Activated CD8-positive, alpha-beta memory T cell treated with anti-CD3 and anti-CD28 coated beads, Interleukin-2, amount 10 ng/mL, durations not matched to agents 7 days and 5 days (primary cell): ENCODE measurements around the gene NBL1. TPM values are rescaled to one million over a fixed set of nuclear protein-coding genes. Genes with fewer than 3 reads are reported as not detected.

ENCODE experiments used
- ATAC-seq: fragments of 150-1000 bp; cut with Tn5 transposase; one replicate; pipeline ENCODE4 v1.10.0; 2021; ENCODE audit warnings: moderate library complexity
- CTCF ChIA-PET: fragments of 350-600 bp; sonication (Branson Sonifier 250); formaldehyde crosslinking; loops from one replicate; lab custom pipeline; 2021; ENCODE audit warnings: antibody characterized with exemption; lab: Charles Lee
- DNase-seq: peaks from one replicate; pipeline ENCODE4 v3.0.0-alpha.2; 2020
- H3K27ac Mint-ChIP-seq: one replicate; pipeline ENCODE4 v1.8.0; 2021; ENCODE audit warnings: mild to moderate bottlenecking, mixed read lengths
- H3K27me3 Mint-ChIP-seq: one replicate; pipeline ENCODE4 v1.8.0; 2021; ENCODE audit warnings: mixed read lengths
- H3K36me3 Mint-ChIP-seq: one replicate; pipeline ENCODE4 v1.8.0; 2021; ENCODE audit warnings: mild to moderate bottlenecking, mixed read lengths
- H3K4me1 Mint-ChIP-seq: one replicate; pipeline ENCODE4 v1.8.0; 2021; ENCODE audit warnings: mixed read lengths
- H3K4me3 Mint-ChIP-seq: one replicate; pipeline ENCODE4 v1.8.0; 2021; ENCODE audit warnings: mild to moderate bottlenecking, moderate library complexity, mixed read lengths
- H3K9me3 Mint-ChIP-seq: one replicate; pipeline ENCODE4 v1.8.0; 2022; ENCODE audit warnings: low read depth, mixed read lengths
- total RNA-seq, 2 experiments: library from RNA; stranded (reverse); gene quantifications; one replicate each; pipeline ENCODE4 v1.2.3, GENCODE V29; 2021

NBL1 gene
- total RNA-seq, 2 experiments from 2014 or later = 39.4 to 49.8 TPM

DNA sequence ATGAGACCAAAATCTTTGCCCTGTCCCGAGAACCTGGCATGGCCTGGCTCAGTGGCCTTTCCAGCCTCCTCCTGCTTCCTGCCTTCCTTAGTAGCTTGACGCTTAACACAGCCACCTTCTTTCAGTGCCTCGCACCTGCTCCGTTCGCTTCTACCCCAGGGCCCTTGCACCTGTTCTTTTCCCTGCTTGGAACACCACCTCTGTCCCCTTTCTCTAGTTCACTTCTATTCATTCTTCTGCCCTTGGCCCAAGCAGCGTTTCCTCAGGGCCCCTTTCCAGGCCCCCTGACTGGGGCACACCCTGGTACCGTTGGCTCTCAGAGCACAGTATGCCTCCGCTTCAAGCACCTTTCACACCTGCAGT, 11.6 kb downstream of the NBL1 start:
- H3K9me3 Mint-ChIP-seq = no peaks in the 10 kb centered on the region
- CTCF ChIA-PET = no interaction called here
- DNase-seq (no peak), ATAC-seq (no peak)
- H3K4me1 Mint-ChIP-seq = peaks cover 11% of the 10 kb centered on the region
- no peaks in the 10 kb centered on the region for H3K36me3 Mint-ChIP-seq
- no peak overlapping the region for H3K4me3 Mint-ChIP-seq
- no peak overlapping the region for H3K27ac Mint-ChIP-seq
- H3K27me3 Mint-ChIP-seq = no peaks in the 10 kb centered on the region

GRCh38 chr1:19656134-19656779, 12.1 kb downstream of the NBL1 start:
- ATAC-seq = no peak
- H3K4me3 Mint-ChIP-seq = no peak overlapping the region
- H3K27me3 Mint-ChIP-seq = no peaks in the 10 kb centered on the region
- H3K9me3 Mint-ChIP-seq = no peaks in the 10 kb centered on the region
- no peak for DNase-seq
- H3K27ac Mint-ChIP-seq = no peak overlapping the region
- peaks cover 10% of the 10 kb centered on the region for H3K4me1 Mint-ChIP-seq
- CTCF ChIA-PET = no interaction called here
- H3K36me3 Mint-ChIP-seq = no peaks in the 10 kb centered on the region

DNA sequence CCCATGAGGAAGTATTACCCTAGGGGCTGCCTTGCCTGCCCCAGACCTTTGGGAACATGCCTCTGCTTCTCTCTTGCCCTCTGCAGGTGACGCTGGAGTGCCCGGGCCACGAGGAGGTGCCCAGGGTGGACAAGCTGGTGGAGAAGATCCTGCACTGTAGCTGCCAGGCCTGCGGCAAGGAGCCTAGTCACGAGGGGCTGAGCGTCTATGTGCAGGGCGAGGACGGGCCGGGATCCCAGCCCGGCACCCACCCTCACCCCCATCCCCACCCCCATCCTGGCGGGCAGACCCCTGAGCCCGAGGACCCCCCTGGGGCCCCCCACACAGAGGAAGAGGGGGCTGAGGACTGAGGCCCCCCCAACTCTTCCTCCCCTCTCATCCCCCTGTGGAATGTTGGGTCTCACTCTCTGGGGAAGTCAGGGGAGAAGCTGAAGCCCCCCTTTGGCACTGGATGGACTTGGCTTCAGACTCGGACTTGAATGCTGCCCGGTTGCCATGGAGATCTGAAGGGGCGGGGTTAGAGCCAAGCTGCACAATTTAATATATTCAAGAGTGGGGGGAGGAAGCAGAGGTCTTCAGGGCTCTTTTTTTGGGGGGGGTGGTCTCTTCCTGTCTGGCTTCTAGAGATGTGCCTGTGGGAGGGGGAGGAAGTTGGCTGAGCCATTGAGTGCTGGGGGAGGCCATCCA, 12.8 kb downstream of the NBL1 start:
- Mint-ChIP-seq H3K4me3 (no peak overlapping the region), H3K36me3 (no peaks in the 10 kb centered on the region), H3K27me3 (peaks cover 2% of the 10 kb centered on the region), H3K27ac (no peak overlapping the region), H3K9me3 (no peaks in the 10 kb centered on the region), H3K4me1 (peaks cover 13% of the 10 kb centered on the region)
- ATAC-seq = no peak
- DNase-seq = no peak
- CTCF ChIA-PET = no interaction called here

- DNase-seq (no peak), ATAC-seq (no peak)
- Mint-ChIP-seq H3K27me3 (peaks cover 5% of the 10 kb centered on the region), H3K4me3 (no peak overlapping the region), H3K36me3 (no peaks in the 10 kb centered on the region), H3K27ac (no peak overlapping the region), H3K9me3 (no peaks in the 10 kb centered on the region), H3K4me1 (peaks cover 13% of the 10 kb centered on the region)
- CTCF ChIA-PET = interaction anchor here (0.8 kb wide), 1 partner anchor 416 kb away, joined by 3 read pairs; no protein-coding TSS in a partner anchor
These were observed 13.4 kb downstream of the NBL1 start for GRCh38 chr1:19657511-19657910.

DNA sequence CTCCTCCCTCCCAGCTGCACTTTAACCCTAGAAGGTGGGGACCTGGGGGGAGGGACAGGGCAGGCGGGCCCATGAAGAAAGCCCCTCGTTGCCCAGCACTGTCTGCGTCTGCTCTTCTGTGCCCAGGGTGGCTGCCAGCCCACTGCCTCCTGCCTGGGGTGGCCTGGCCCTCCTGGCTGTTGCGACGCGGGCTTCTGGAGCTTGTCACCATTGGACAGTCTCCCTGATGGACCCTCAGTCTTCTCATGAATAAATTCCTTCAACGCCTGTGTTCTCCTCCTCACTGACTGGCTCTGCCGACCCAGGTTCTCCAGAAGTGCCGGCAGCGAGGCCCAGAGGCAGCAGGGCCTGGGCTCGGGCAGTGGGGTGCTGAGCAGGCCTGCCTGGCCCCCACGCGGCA, 14.1 kb downstream of the NBL1 start:
- H3K36me3 Mint-ChIP-seq = no peaks in the 10 kb centered on the region
- no peaks in the 10 kb centered on the region for H3K9me3 Mint-ChIP-seq
- no peak overlapping the region for H3K4me3 Mint-ChIP-seq
- H3K4me1 Mint-ChIP-seq = peaks cover 13% of the 10 kb centered on the region
- peaks cover 11% of the 10 kb centered on the region for H3K27me3 Mint-ChIP-seq
- CTCF ChIA-PET = interaction anchor here (0.8 kb wide), 1 partner anchor 417 kb away, joined by 3 read pairs; no protein-coding TSS in a partner anchor
- H3K27ac Mint-ChIP-seq = no peak overlapping the region
- DNase-seq (no peak), ATAC-seq (no peak)

DNA sequence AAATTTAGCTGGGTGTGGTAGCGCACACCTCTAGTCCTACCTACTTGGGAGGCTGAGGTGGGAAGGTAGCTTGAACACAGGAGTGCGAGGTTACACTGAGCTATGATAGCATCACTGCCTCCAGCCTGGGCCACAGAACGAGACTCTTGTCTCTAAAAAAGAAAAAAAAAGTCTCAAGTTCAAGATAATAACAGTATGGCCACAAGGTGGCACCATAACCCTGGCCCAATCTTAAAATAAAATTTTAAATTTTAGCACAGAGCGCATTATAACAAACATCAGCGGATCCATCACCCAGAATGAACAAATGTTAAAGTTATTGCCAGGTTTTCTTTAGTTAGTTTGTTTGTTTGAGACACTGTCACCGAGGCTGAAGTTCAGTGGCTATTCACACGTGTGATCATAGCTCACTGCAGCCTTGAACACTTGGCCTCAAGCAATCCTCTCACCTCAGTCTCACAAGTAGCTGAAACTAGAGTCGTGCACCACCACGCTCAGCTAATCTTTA, 17.7 kb downstream of the NBL1 start:
- peak; percentile 56 for DNase-seq
- Mint-ChIP-seq H3K9me3 (no peaks in the 10 kb centered on the region), H3K27ac (no peak overlapping the region), H3K4me3 (no peak overlapping the region), H3K36me3 (no peaks in the 10 kb centered on the region), H3K27me3 (peaks cover 34% of the 10 kb centered on the region), H3K4me1 (peaks cover 17% of the 10 kb centered on the region)
- ATAC-seq = no peak
- CTCF ChIA-PET = interaction anchor here (0.6 to 5.5 kb wide), 30 partner anchors 8 to 490 kb away, joined by 3 to 102 read pairs (median 5); partner anchors contain the start of genes AKR7A2, NBL1, OTUD3 and SLC66A1

DNA sequence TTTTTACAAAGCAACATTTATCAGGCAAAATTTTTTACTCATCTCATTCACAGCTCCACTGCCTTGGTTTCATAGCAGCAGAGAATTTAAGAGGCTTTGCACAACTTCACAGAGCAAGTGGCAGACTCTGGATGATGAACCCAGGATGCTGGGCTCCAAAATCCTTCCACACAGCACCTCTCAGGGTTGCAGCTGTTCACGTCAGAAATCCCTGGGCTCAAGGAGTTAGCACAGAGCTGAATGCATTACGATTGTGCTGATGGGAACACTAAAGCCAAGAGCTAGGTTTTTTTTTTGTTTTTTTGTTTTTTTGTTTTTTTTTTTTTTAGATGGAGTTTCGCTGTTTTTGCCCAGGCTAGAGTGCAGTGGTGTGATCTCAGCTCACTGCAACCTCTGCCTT, 18.2 kb downstream of the NBL1 start:
- Mint-ChIP-seq H3K27me3 (peaks cover 40% of the 10 kb centered on the region), H3K4me3 (no peak overlapping the region), H3K9me3 (no peaks in the 10 kb centered on the region)

DNA sequence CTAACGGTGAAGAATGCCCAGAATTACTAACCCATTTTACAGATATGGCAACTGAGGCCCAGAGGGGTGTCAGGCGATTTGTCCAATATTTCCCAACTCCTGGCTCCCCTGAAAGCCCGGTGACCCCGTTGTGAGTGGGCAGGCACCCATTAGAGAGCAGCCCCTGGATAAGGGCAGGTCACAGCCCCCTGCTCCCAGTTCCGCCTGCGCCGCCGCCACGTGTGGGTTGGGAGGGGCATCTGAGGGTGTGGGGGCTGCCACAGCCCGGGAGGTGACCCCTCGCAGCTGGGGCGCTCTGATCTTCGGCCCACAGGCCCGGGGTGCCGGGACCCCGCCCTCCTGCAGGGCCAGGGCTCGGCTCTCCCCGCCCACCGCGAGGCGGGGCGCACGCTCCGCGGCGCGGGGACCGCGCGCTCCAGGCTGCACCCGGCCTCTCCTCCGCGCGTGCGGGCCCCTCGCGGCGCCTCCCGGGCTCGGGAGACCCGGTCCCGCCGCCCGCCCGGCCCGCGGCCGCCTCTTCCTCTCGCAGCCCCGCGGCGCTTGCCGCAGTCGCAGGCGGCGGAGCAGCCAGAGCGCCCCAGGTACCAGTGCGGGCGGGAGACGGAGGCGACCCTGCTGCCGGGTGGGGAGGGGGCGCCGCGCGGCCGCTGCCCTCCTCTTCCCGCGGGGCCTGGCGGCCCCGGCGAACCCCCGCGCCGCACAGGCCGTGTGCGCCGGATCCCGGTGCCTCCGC, 20.5 kb downstream of the NBL1 start, which contains the start of gene HTR6:
TSS of gene HTR6 (plus strand) at position 423 of the 733 bp plus-strand sequence. CDS start 879 bp downstream, outside the sequence.
- CTCF ChIA-PET = interaction anchor here (2.6 to 5.5 kb wide), 2 partner anchors 11 to 40 kb away, joined by 11 to 102 read pairs; no protein-coding TSS in a partner anchor
- Mint-ChIP-seq H3K27me3 (peaks cover 50% of the 10 kb centered on the region), H3K27ac (no peak within 1 kb of the TSS), H3K9me3 (no peaks in the 10 kb centered on the region), H3K4me3 (no peak within 1 kb of the TSS), H3K4me1 (peaks cover 16% of the 10 kb centered on the region), H3K36me3 (no peaks in the 10 kb centered on the region)
- DNase-seq (no peak), ATAC-seq (peak; percentile 38)

More for the DNA sequence above, 18.2 kb downstream of the NBL1 start:
- Mint-ChIP-seq H3K4me1 (peaks cover 17% of the 10 kb centered on the region), H3K27ac (no peak overlapping the region), H3K36me3 (no peaks in the 10 kb centered on the region)
- ATAC-seq (no peak), DNase-seq (no peak)
- CTCF ChIA-PET = interaction anchor here (0.6 to 5.5 kb wide), 29 partner anchors 9 to 490 kb away, joined by 3 to 102 read pairs (median 5); partner anchors contain the start of genes AKR7A2, NBL1, OTUD3 and SLC66A1

DNA sequence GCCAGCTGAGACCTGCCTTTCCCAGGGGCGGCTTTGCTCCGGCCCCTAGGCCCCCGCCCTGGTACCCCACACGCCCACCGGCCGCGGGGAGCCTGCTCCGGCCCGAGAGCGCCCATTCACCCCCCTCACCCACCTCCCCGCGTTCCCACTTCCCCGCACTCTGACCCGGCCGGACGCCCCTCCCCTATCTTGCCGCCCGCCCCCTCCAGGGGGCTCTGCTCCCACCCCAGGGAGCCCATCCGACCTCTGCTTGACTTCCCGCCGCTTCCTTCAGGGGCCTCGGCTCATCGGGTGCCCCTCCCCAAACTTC, 21.0 kb downstream of the NBL1 start:
- Mint-ChIP-seq H3K27ac (no peak overlapping the region), H3K4me3 (no peak overlapping the region), H3K36me3 (no peaks in the 10 kb centered on the region), H3K9me3 (no peaks in the 10 kb centered on the region), H3K4me1 (peaks cover 13% of the 10 kb centered on the region), H3K27me3 (peaks cover 55% of the 10 kb centered on the region)
- CTCF ChIA-PET = no interaction called here
- DNase-seq (no peak), ATAC-seq (no peak)

- H3K36me3 Mint-ChIP-seq = no peaks in the 10 kb centered on the region
- CTCF ChIA-PET = no interaction called here
- DNase-seq (no peak), ATAC-seq (no peak)
- H3K9me3 Mint-ChIP-seq = no peaks in the 10 kb centered on the region
- peaks cover 56% of the 10 kb centered on the region for H3K27me3 Mint-ChIP-seq
- peaks cover 13% of the 10 kb centered on the region for H3K4me1 Mint-ChIP-seq
- H3K4me3 Mint-ChIP-seq = no peak overlapping the region
- H3K27ac Mint-ChIP-seq = no peak overlapping the region
These were observed 21.7 kb downstream of the NBL1 start for GRCh38 chr1:19665496-19666465.

DNA sequence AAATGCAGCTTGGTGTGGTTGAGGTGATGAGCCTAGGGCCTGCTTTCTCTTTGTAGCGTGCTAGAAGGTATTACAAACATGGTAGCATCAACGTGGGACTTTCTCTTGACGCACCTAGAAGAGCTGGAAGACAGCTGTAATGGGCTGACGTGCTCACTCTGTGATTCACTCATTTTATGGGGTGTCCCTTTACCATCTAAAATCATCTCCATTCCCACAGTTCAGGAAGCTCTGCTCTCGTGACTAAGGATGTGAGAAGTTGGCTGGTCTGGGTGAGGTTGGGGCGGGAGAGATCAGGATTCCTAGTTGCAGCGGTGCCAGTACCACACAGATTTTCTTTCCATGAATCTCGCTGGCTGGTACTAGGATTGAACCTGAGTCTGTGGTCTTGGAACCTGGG, 24.8 kb downstream of the NBL1 start:
- DNase-seq (no peak), ATAC-seq (no peak)
- Mint-ChIP-seq H3K4me3 (no peak overlapping the region), H3K27me3 (peaks cover 40% of the 10 kb centered on the region), H3K36me3 (no peaks in the 10 kb centered on the region), H3K4me1 (peaks cover 8% of the 10 kb centered on the region), H3K9me3 (no peaks in the 10 kb centered on the region), H3K27ac (no peak overlapping the region)
- CTCF ChIA-PET = interaction anchor here (0.7 to 2.1 kb wide), 5 partner anchors 9 to 142 kb away, joined by 3 to 8 read pairs (median 3); no protein-coding TSS in a partner anchor

GRCh38 chr1:19670787-19671186, 26.7 kb downstream of the NBL1 start:
- Mint-ChIP-seq H3K36me3 (no peaks in the 10 kb centered on the region), H3K9me3 (no peaks in the 10 kb centered on the region), H3K4me3 (no peak overlapping the region), H3K27ac (no peak overlapping the region), H3K27me3 (peaks cover 31% of the 10 kb centered on the region), H3K4me1 (peaks cover 2% of the 10 kb centered on the region)
- ATAC-seq (no peak), DNase-seq (no peak)
- CTCF ChIA-PET = interaction anchor here (0.7 to 3.8 kb wide), 2 partner anchors 9 to 510 kb away, joined by 3 to 22 read pairs; no protein-coding TSS in a partner anchor
